Fibroblast of lung (primary cell): ENCODE data around the gene GNB3. TPM values are rescaled to one million over a fixed set of nuclear protein-coding genes. Genes with fewer than 3 reads are reported as not detected.

Experiments
- DNase-seq, 2 donors: peaks; one replicate each; pipeline versions ENCODE4 v3.0.0 to v3.0.0-alpha.2; 2010; ENCODE audit warnings: low read depth in 2 of 2
- H2AFZ ChIP-seq: 2 replicates; pipeline ENCODE4 v1.5.1; 2012; ENCODE audit warnings: low read length, control low read depth, inconsistent platforms
- H3K27ac ChIP-seq: 2 replicates; pipeline ENCODE4 v1.5.1; 2011; ENCODE audit warnings: low read length, control low read depth; ENCODE audit not compliant: insufficient read depth
- H3K27me3 ChIP-seq: 2 replicates; pipeline ENCODE4 v1.5.1; 2011; ENCODE audit warnings: mild to moderate bottlenecking, low read length; ENCODE audit not compliant: control insufficient read depth, insufficient read depth
- H3K36me3 ChIP-seq: 2 replicates; pipeline ENCODE4 v1.5.1; 2011; ENCODE audit warnings: low read length; ENCODE audit not compliant: control insufficient read depth, insufficient read depth
- H3K4me1 ChIP-seq: 2 replicates; pipeline ENCODE4 v1.5.1; 2011; ENCODE audit warnings: low read length; ENCODE audit not compliant: control insufficient read depth, insufficient read depth; ENCODE audit errors: extremely low read depth
- H3K4me2 ChIP-seq: 2 replicates; pipeline ENCODE4 v1.5.1; 2011; ENCODE audit warnings: low read length, control low read depth; ENCODE audit not compliant: insufficient read depth; ENCODE audit errors: extremely low read depth
- H3K4me3 ChIP-seq, 4 experiments: fragments of 200-600 bp in 1 of 4; sonication (generic) in 1 of 4; replicated peaks in 1 of 4; 2 replicates each; pipeline ENCODE4 v1.5.1; 2011 to 2016; ENCODE audit warnings: low read length in 4 of 4, low read depth in 3 of 4, mild to moderate bottlenecking in 3 of 4, control low read depth in 2 of 4, inconsistent platforms in 1 of 4, mixed read lengths in 1 of 4; ENCODE audit not compliant: insufficient read depth in 1 of 4; ENCODE audit errors: control extremely low read depth in 1 of 4
- H3K79me2 ChIP-seq: 2 replicates; pipeline ENCODE4 v1.5.1; 2012; ENCODE audit warnings: mild to moderate bottlenecking, low read length, inconsistent platforms; ENCODE audit not compliant: control insufficient read depth, insufficient read depth
- H3K9ac ChIP-seq: 2 replicates; pipeline ENCODE4 v1.5.1; 2011; ENCODE audit warnings: mild to moderate bottlenecking, low read length, control low read depth; ENCODE audit not compliant: insufficient read depth
- H3K9me3 ChIP-seq: 2 replicates; pipeline ENCODE4 v1.5.1; 2012; ENCODE audit warnings: low read depth, low read length; ENCODE audit not compliant: control insufficient read depth, insufficient read depth
- H4K20me1 ChIP-seq: 2 replicates; pipeline ENCODE4 v1.5.1; 2011; ENCODE audit warnings: low read length; ENCODE audit not compliant: control insufficient read depth, insufficient read depth; ENCODE audit errors: extremely low read depth
- EZH2 ChIP-seq: IDR thresholded peaks from 2 replicates; pipeline ENCODE4 v1.5.1; 2012; ENCODE audit warnings: low read length, control low read depth, mild to moderate bottlenecking; ENCODE audit errors: missing control alignments
- polyA plus RNA-seq, 2 donors: library from polyadenylated mRNA; depleted of rRNA in 1 of 2; stranded (reverse) in 1 of 2; unstranded in 1 of 2; fragments of >200 nt; gene quantifications; 2 replicates each; pipeline ENCODE4 v1.2.1, GENCODE V29; 2011 to 2012; ENCODE audit warnings: missing spikeins in 1 of 2
- total RNA-seq: library from RNA; depleted of rRNA; stranded (reverse); fragments of >200 nt; gene quantifications from 2 replicates; pipeline ENCODE4 v1.2.1, GENCODE V29; 2014
- TF ChIP-seq, protein P1 (sequence below), 2 donors: IDR thresholded peaks in 1 of 2; conservative IDR thresholded peaks in 1 of 2; 1 replicate in 1 of 2; 2 replicates in 1 of 2; pipeline ENCODE4 v1.5.1; 2011 to 2012; ENCODE audit warnings: low read length in 2 of 2, control low read depth in 1 of 2, inconsistent platforms in 1 of 2, low read depth in 1 of 2, mild to moderate bottlenecking in 1 of 2

Gene GNB3
- total and polyA plus RNA-seq, 2 donors (not counting 1 experiment from before 2014, with no cell fraction given), result 1.7 to 2.7 TPM

DNA sequence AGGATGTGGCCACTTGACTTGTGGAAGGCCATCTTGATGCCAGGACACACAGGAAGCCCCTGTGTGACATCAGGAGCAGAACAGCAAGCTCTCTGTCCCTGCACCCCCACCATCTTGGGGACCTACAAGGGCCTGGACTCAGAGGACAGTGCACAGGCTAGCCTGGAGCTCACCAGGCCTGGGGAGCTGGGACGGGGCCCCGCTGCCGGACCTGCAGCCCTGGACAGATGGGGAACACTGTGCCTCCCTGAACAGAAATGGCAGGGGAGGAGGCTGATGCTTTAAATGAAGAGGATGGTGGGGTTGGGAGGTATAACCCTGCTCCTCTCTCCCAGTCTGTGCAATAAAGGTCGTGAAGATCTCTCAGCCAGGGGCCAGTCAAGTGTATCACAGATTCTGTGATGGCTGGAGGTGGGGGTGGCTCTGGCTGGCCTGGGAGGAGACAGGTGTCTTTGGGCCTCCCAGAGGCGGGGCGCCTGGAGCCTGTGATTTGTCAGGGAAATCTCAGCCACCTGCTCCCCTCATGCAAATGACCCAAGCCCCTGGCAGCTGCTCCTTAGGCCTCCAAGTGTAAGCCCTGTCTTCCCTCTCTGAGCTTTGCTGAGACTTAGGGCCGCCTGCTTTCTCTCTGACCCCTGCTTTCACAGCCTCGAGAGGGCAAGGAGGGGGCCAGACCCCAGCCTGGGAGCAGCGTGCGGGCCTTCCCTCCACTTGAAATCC, 1.1 kb upstream of the GNB3 start:
- H3K27ac ChIP-seq, result no peak overlapping the region
- H3K36me3 ChIP-seq, result peaks cover 27% of the 10 kb centered on the region
- no peaks in the 10 kb centered on the region for H3K79me2 ChIP-seq
- DNase-seq, result no peak
- H3K27me3 ChIP-seq, result no peaks in the 10 kb centered on the region
- H3K9me3 ChIP-seq, result no peaks in the 10 kb centered on the region
- no peak overlapping the region for H3K4me2 ChIP-seq
- H3K9ac ChIP-seq, result no peak overlapping the region
- H3K4me3 ChIP-seq, result no peak overlapping the region
- TF ChIP-seq EZH2, result no peak
- TF ChIP-seq, protein P1, sequence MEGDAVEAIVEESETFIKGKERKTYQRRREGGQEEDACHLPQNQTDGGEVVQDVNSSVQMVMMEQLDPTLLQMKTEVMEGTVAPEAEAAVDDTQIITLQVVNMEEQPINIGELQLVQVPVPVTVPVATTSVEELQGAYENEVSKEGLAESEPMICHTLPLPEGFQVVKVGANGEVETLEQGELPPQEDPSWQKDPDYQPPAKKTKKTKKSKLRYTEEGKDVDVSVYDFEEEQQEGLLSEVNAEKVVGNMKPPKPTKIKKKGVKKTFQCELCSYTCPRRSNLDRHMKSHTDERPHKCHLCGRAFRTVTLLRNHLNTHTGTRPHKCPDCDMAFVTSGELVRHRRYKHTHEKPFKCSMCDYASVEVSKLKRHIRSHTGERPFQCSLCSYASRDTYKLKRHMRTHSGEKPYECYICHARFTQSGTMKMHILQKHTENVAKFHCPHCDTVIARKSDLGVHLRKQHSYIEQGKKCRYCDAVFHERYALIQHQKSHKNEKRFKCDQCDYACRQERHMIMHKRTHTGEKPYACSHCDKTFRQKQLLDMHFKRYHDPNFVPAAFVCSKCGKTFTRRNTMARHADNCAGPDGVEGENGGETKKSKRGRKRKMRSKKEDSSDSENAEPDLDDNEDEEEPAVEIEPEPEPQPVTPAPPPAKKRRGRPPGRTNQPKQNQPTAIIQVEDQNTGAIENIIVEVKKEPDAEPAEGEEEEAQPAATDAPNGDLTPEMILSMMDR (conservative IDR thresholded peaks at IDR 0.05 in 1 of 2, IDR thresholded peaks at IDR 0.05 in 1 of 2; ENCODE audit: low read depth in 1 of 2, low read length in 2 of 2), result no peak
- H3K4me1 ChIP-seq, result no peaks in the 10 kb centered on the region
- H4K20me1 ChIP-seq, result no peaks in the 10 kb centered on the region
- H2AFZ ChIP-seq, result no peak overlapping the region

DNA sequence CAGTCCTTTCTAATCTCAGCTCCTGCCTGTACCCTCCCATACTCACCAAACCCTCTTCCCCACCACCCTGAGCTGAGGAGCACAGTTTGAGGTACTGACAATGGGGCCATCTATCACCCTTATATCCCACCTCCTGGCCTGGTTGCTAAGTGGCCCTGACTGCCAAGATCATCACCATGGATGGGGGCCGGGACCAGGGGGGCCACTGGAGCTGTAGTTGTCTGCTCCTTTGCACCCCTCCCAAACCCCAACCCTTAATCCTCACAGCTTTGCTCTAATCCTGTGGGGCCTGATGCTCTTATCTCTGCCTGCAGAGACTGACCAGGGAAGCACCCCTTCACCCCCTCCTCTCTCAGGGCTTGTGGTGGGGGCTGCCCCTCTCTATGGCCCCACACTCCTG, 395 bp upstream of the GNB3 start:
- no peaks in the 10 kb centered on the region for H3K9me3 ChIP-seq
- H3K36me3 ChIP-seq, result peaks cover 30% of the 10 kb centered on the region
- no peak overlapping the region for H3K27ac ChIP-seq
- H3K79me2 ChIP-seq, result no peaks in the 10 kb centered on the region
- no peaks in the 10 kb centered on the region for H3K4me1 ChIP-seq
- no peak overlapping the region for H2AFZ ChIP-seq
- TF ChIP-seq EZH2, result no peak
- TF ChIP-seq, protein P1 (conservative IDR thresholded peaks at IDR 0.05 in 1 of 2, IDR thresholded peaks at IDR 0.05 in 1 of 2; ENCODE audit: low read depth in 1 of 2, low read length in 2 of 2), result no peak
- H4K20me1 ChIP-seq, result no peaks in the 10 kb centered on the region
- H3K27me3 ChIP-seq, result no peaks in the 10 kb centered on the region
- no peak overlapping the region for H3K4me3 ChIP-seq
- no peak for DNase-seq
- H3K4me2 ChIP-seq, result no peak overlapping the region
- H3K9ac ChIP-seq, result no peak overlapping the region

DNA sequence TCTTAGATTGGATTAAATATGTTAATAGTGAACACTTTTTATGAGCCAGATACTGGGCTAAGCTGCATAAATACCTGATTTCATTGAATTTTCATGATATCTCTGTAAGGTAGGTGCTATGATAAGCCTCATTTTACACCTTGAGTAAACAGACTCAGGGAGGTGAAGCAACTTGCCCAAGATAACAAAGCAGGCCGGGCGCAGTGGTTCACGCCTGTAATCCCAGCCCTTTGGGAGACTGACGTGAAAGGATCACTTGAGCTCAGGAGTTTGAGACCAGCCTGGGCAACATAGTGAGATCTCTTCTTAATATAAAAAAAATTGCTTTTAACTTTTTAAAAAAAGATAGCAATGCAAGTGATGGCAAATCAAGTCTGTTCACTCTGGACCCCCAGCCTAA, 1.4 kb downstream of the GNB3 start:
- H3K4me1 ChIP-seq, result no peaks in the 10 kb centered on the region
- no peak for TF ChIP-seq EZH2
- TF ChIP-seq, protein P1 (conservative IDR thresholded peaks at IDR 0.05 in 1 of 2, IDR thresholded peaks at IDR 0.05 in 1 of 2; ENCODE audit: low read depth in 1 of 2, low read length in 2 of 2), result no peak
- H4K20me1 ChIP-seq, result no peaks in the 10 kb centered on the region
- DNase-seq, result no peak
- H3K27ac ChIP-seq, result no peak overlapping the region
- no peak overlapping the region for H3K4me2 ChIP-seq
- H3K9ac ChIP-seq, result no peak overlapping the region
- H3K27me3 ChIP-seq, result no peaks in the 10 kb centered on the region
- no peak overlapping the region for H3K4me3 ChIP-seq
- H2AFZ ChIP-seq, result no peak overlapping the region
- H3K9me3 ChIP-seq, result no peaks in the 10 kb centered on the region
- peaks cover 41% of the 10 kb centered on the region for H3K36me3 ChIP-seq
- no peaks in the 10 kb centered on the region for H3K79me2 ChIP-seq
